ENCODE results near the gene RPS18. TPM values are rescaled to one million over a fixed set of nuclear protein-coding genes. Genes with fewer than 3 reads are reported as not detected.

The RPS18 gene
- total and polyA plus RNA-seq, 10 of the 15 experiments (the other 5 are each of a cell fraction or from before 2014, with no cell fraction given): 4,228 to 20,828 (median 7,406) TPM

- TF ChIP-seq PKNOX1 (IDR thresholded peaks at IDR 0.05) (no peak; the same call in none of the 2 replicates), CHD1 (IDR thresholded peaks at IDR 0.05; ENCODE audit: low read depth, low read length) (no peak), TCF12 (IDR thresholded peaks at IDR 0.05; ENCODE audit: low read depth, low read length) (no peak), KLF5 (IDR thresholded peaks at IDR 0.05; ENCODE audit: partially characterized antibody) (peak; percentile 68), CBFB (IDR thresholded peaks at IDR 0.05; ENCODE audit: low read depth) (peak; percentile 48; the same call in 1 of the 2 replicates), EZH2 (IDR thresholded peaks at IDR 0.05; ENCODE audit: borderline replicate concordance, control insufficient read depth, low read depth, low read length) (no peak), CEBPZ (IDR thresholded peaks at IDR 0.05; ENCODE audit: low read depth, low read length) (no peak), KAT2A (conservative IDR thresholded peaks at IDR 0.05; ENCODE audit: control insufficient read depth, low read depth, low read length) (no peak), NFIC (IDR thresholded peaks at IDR 0.05; ENCODE audit: low read depth, low read length) (peak; percentile 49; the same call in 1 of the 2 replicates), CHD2 (IDR thresholded peaks at IDR 0.05; ENCODE audit: borderline replicate concordance, low read depth, low read length) (peak; percentile 88), SIN3A (IDR thresholded peaks at IDR 0.05; ENCODE audit: low read depth, low read length) (peak; percentile 98), PAX8 (IDR thresholded peaks at IDR 0.05) (no peak), NRF1 (conservative IDR thresholded peaks at IDR 0.05; ENCODE audit: low read depth, low read length) (no peak), SIX5 (IDR thresholded peaks at IDR 0.05; ENCODE audit: low read depth, low read length, severe bottlenecking) (peak; percentile 90), EGR1 (IDR thresholded peaks at IDR 0.05; ENCODE audit: borderline replicate concordance in 1 of 2, low read depth in 2 of 2, low read length in 2 of 2) (no peak), IKZF1 (conservative IDR thresholded peaks at IDR 0.05) (peak; percentile 99), YBX1 (IDR thresholded peaks at IDR 0.05) (no peak), SREBF1 (IDR thresholded peaks at IDR 0.05; ENCODE audit: low read length) (peak; percentile 83), SREBF2 (IDR thresholded peaks at IDR 0.05; ENCODE audit: low read length) (peak; percentile 28; the same call in 1 of the 2 replicates), E4F1 (IDR thresholded peaks at IDR 0.05; ENCODE audit: borderline replicate concordance, partially characterized antibody) (peak; percentile 60), NFYA (IDR thresholded peaks at IDR 0.05; ENCODE audit: borderline replicate concordance, low read depth, low read length) (no peak), ETV6 (conservative IDR thresholded peaks at IDR 0.05 in 1 of 2, IDR thresholded peaks at IDR 0.05 in 1 of 2; ENCODE audit: borderline replicate concordance in 1 of 2, low read depth in 1 of 2) (peak in 1 of 2 experiments; percentile 28; a peak in 1 of 4 replicates), RAD51 (IDR thresholded peaks at IDR 0.05) (no peak; the same call in 1 of the 2 replicates), PML (IDR thresholded peaks at IDR 0.05; ENCODE audit: low read length) (peak; percentile 50; the same call in 1 of the 2 replicates)
These were observed 17.3 kb downstream of the RPS18 start, which contains the start of the genes PFDN6 and WDR46 (continued) for GRCh38 chr6:33288921-33289783.
